ENCODE results near the gene SRP19. TPM values are rescaled to one million over a fixed set of nuclear protein-coding genes. Genes with fewer than 3 reads are reported as not detected.
"Not testable (repeated sequence)": the region's sequence is repeated elsewhere in the genome, so short reads cannot be mapped to it uniquely, and the experiment has no call there.

Gene SRP19
- polyA plus RNA-seq, 3 donors = 73.6 to 102 (median 79.4) TPM

GRCh38 chr5:112860571-112860928 is 537 bp upstream of the SRP19 start:
- DNase-seq (ENCODE audit: extremely low read depth in 1 of 11, low read depth in 9 of 11, low spot score in 4 of 11) = not testable (repeated sequence)

GRCh38 chr5:112861638-112861985 is 525 bp downstream of the SRP19 start:
- DNase-seq (ENCODE audit: extremely low read depth in 1 of 11, low read depth in 9 of 11, low spot score in 4 of 11) = no peak

GRCh38 chr5:112862085-112862484 is 998 bp downstream of the SRP19 start:
- DNase-seq (ENCODE audit: extremely low read depth in 1 of 11, low read depth in 9 of 11, low spot score in 4 of 11) = no peak

- DNase-seq (ENCODE audit: extremely low read depth in 1 of 11, low read depth in 9 of 11, low spot score in 4 of 11) = no peak
Observed at GRCh38 chr5:112863549-112863948, 2.5 kb downstream of the SRP19 start.

GRCh38 chr5:112865128-112865527 is 4.0 kb downstream of the SRP19 start:
- DNase-seq (ENCODE audit: extremely low read depth in 1 of 11, low read depth in 9 of 11, low spot score in 4 of 11) = no peak

- no peak for DNase-seq (ENCODE audit: extremely low read depth in 1 of 11, low read depth in 9 of 11, low spot score in 4 of 11)
Observed at GRCh38 chr5:112866739-112867138, 5.7 kb downstream of the SRP19 start.

GRCh38 chr5:112867411-112867810 is 6.3 kb downstream of the SRP19 start:
- no peak for DNase-seq (ENCODE audit: extremely low read depth in 1 of 11, low read depth in 9 of 11, low spot score in 4 of 11)

- no peak for DNase-seq (ENCODE audit: extremely low read depth in 1 of 11, low read depth in 9 of 11, low spot score in 4 of 11)
Observed at GRCh38 chr5:112869948-112870347, 8.9 kb downstream of the SRP19 start.

- DNase-seq (ENCODE audit: extremely low read depth in 1 of 11, low read depth in 9 of 11, low spot score in 4 of 11) = no peak
Observed at GRCh38 chr5:112870966-112871365, 9.9 kb downstream of the SRP19 start.

GRCh38 chr5:112876362-112876761 is 15.3 kb downstream of the SRP19 start:
- DNase-seq (ENCODE audit: extremely low read depth in 1 of 11, low read depth in 9 of 11, low spot score in 4 of 11) = no peak

GRCh38 chr5:112878101-112878500 is 17.0 kb downstream of the SRP19 start:
- no peak for DNase-seq (ENCODE audit: extremely low read depth in 1 of 11, low read depth in 9 of 11, low spot score in 4 of 11)

- no peak for DNase-seq (ENCODE audit: extremely low read depth in 1 of 11, low read depth in 9 of 11, low spot score in 4 of 11)
Observed at GRCh38 chr5:112878760-112879159, 17.7 kb downstream of the SRP19 start.

GRCh38 chr5:112880219-112880964 is 19.3 kb downstream of the SRP19 start:
- DNase-seq (ENCODE audit: extremely low read depth in 1 of 11, low read depth in 9 of 11, low spot score in 4 of 11) = no peak

- DNase-seq (ENCODE audit: extremely low read depth in 1 of 11, low read depth in 9 of 11, low spot score in 4 of 11) = no peak
Observed at GRCh38 chr5:112883192-112883591, 22.1 kb downstream of the SRP19 start.

GRCh38 chr5:112885001-112885400 is 23.9 kb downstream of the SRP19 start:
- DNase-seq (ENCODE audit: extremely low read depth in 1 of 11, low read depth in 9 of 11, low spot score in 4 of 11) = no peak

- DNase-seq (ENCODE audit: extremely low read depth in 1 of 11, low read depth in 9 of 11, low spot score in 4 of 11) = no peak
Observed at GRCh38 chr5:112886975-112887374, 25.9 kb downstream of the SRP19 start.

GRCh38 chr5:112892066-112892465 is 31.0 kb downstream of the SRP19 start:
- DNase-seq (ENCODE audit: extremely low read depth in 1 of 11, low read depth in 9 of 11, low spot score in 4 of 11) = not testable (repeated sequence)

GRCh38 chr5:112892776-112893175 is 31.7 kb downstream of the SRP19 start:
- DNase-seq (ENCODE audit: extremely low read depth in 1 of 11, low read depth in 9 of 11, low spot score in 4 of 11) = no peak

GRCh38 chr5:112895682-112896081 is 34.6 kb downstream of the SRP19 start:
- no peak for DNase-seq (ENCODE audit: extremely low read depth in 1 of 11, low read depth in 9 of 11, low spot score in 4 of 11)

- no peak for DNase-seq (ENCODE audit: extremely low read depth in 1 of 11, low read depth in 9 of 11, low spot score in 4 of 11)
Observed at GRCh38 chr5:112902561-112902960, 41.5 kb downstream of the SRP19 start.

- DNase-seq (ENCODE audit: extremely low read depth in 1 of 11, low read depth in 9 of 11, low spot score in 4 of 11) = not testable (repeated sequence)
Observed at GRCh38 chr5:112904996-112905395, 43.9 kb downstream of the SRP19 start.

All from renal cortex interstitium (tissue), 11 donors.